IPS DF 6.9 (cell line): ENCODE data around the gene HELZ.
"Not testable (repeated sequence)": the region's sequence is repeated elsewhere in the genome, so short reads cannot be mapped to it uniquely, and the experiment has no call there.

Experiments used
- DNase-seq: peaks from one replicate; pipeline ENCODE4 v3.0.0-alpha.2; 2013; ENCODE audit warnings: low read depth, low spot score
- H3K27ac ChIP-seq: one replicate; pipeline ENCODE4 v1.5.1; 2013; ENCODE audit warnings: low read length, control low read depth
- H3K27me3 ChIP-seq: 2 replicates; pipeline ENCODE4 v1.6.1; 2013; ENCODE audit warnings: mild to moderate bottlenecking, low read length; ENCODE audit not compliant: control insufficient read depth, insufficient read depth
- H3K36me3 ChIP-seq: 2 replicates; pipeline ENCODE4 v1.6.1; 2013; ENCODE audit warnings: low read length; ENCODE audit not compliant: control insufficient read depth, insufficient read depth
- H3K4me1 ChIP-seq: 2 replicates; pipeline ENCODE4 v1.6.1; 2013; ENCODE audit warnings: low read length; ENCODE audit not compliant: control insufficient read depth, insufficient read depth
- H3K4me3 ChIP-seq: 2 replicates; pipeline ENCODE4 v1.5.1; 2013; ENCODE audit warnings: mild to moderate bottlenecking, low read length
- H3K9me3 ChIP-seq: 2 replicates; pipeline ENCODE4 v1.6.1; 2013; ENCODE audit warnings: low read length, inconsistent platforms; ENCODE audit not compliant: control insufficient read depth, insufficient read depth
- WGBS: extraction: QIAGEN DNeasy Blood & Tissue Kit; methylation state at CpG from one replicate; pipeline ENCODE4 v1.1.7; 2013; ENCODE audit warnings: mixed read lengths, missing lambda C conversion rate; ENCODE audit not compliant: insufficient read length, insufficient coverage; 5-methylcytosine and 5-hydroxymethylcytosine counted together

The HELZ gene

GRCh38 chr17:67281053-67281452 lies 36.1 kb upstream of the HELZ start:
- Histone ChIP-seq H3K27me3 (no peaks in the 10 kb centered on the region), H3K36me3 (no peaks in the 10 kb centered on the region), H3K9me3 (no peaks in the 10 kb centered on the region), H3K27ac (no peak overlapping the region), H3K4me1 (peaks cover 2% of the 10 kb centered on the region; the same call in 1 of the 2 replicates), H3K4me3 (no peak overlapping the region)
- no CpG with 5 or more reads among the region's 3 CpGs for WGBS
- DNase-seq: no peak

DNA sequence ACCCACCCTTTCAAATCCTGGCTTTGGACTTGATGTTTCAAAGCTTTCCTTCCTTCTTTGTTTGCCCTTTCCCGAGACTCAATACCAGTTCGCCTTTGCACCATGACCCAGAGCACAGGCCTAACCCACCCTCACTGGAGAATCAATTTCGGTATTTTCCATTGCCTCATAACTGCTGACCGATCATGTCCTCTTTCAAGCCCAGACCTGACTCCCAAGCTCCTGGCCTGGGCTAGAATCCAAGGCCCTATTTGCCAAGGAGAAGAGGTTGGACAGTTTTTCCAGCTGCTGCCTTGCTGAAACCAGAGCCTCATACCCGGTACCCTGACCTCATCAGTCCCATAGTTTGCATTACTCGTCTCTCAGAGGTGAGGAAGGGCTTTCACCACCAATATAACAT lies 35.3 kb upstream of the HELZ start:
- no peak for DNase-seq
- Histone ChIP-seq H3K4me3 (no peak overlapping the region), H3K27ac (no peak overlapping the region), H3K27me3 (no peaks in the 10 kb centered on the region), H3K9me3 (no peaks in the 10 kb centered on the region), H3K36me3 (no peaks in the 10 kb centered on the region), H3K4me1 (peaks cover 2% of the 10 kb centered on the region; the same call in 1 of the 2 replicates)
- no CpG with 5 or more reads among the region's 6 CpGs for WGBS

- no peak overlapping the region for H3K4me3 ChIP-seq
- no peak for DNase-seq
- H3K36me3 ChIP-seq: no peaks in the 10 kb centered on the region
- peaks cover 2% of the 10 kb centered on the region; the same call in 1 of the 2 replicates for H3K4me1 ChIP-seq
- H3K9me3 ChIP-seq: no peaks in the 10 kb centered on the region
- no peak overlapping the region for H3K27ac ChIP-seq
- H3K27me3 ChIP-seq: no peaks in the 10 kb centered on the region
- no CpG with 5 or more reads among the region's 7 CpGs for WGBS
Observed at GRCh38 chr17:67279115-67279514, 34.1 kb upstream of the HELZ start.

DNA sequence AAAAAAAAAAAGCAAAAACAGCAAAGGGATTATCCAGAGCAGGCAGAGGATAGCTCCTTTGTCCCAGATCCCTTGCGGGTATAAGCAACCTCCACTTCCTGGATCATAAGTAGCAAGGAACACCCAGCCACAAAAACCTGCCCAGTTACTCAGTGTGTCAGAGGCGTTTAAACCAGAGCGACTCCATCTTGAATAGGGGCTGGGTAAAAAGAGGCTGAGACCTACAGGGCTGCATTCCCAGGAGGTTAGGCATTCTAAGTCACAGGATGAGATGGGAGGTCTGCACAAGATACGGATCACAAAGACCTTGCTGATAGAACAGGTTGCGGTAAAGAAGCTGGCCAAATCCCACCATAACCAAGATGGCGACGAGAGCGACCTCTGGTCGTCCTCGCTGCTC lies 33.4 kb upstream of the HELZ start:
- Histone ChIP-seq H3K4me3 (no peak overlapping the region), H3K27ac (no peak overlapping the region), H3K9me3 (no peaks in the 10 kb centered on the region), H3K27me3 (no peaks in the 10 kb centered on the region), H3K4me1 (peaks cover 2% of the 10 kb centered on the region; the same call in 1 of the 2 replicates), H3K36me3 (no peaks in the 10 kb centered on the region)
- no peak for DNase-seq
- WGBS: no CpG with 5 or more reads among the region's 10 CpGs

- DNase-seq: no peak
- H3K27ac ChIP-seq: no peak overlapping the region
- WGBS: no CpG with 5 or more reads among the region's 10 CpGs
Observed at GRCh38 chr17:67276075-67276474, 31.1 kb upstream of the HELZ start.

GRCh38 chr17:67274466-67274865 lies 29.5 kb upstream of the HELZ start:
- Histone ChIP-seq H3K27ac (no peak overlapping the region), H3K36me3 (no peaks in the 10 kb centered on the region), H3K4me3 (no peak overlapping the region), H3K4me1 (no peaks in the 10 kb centered on the region), H3K9me3 (no peaks in the 10 kb centered on the region), H3K27me3 (no peaks in the 10 kb centered on the region)
- DNase-seq: no peak
- no CpG with 5 or more reads among the region's 5 CpGs for WGBS

More at GRCh38 chr17:67276075-67276474, 31.1 kb upstream of the HELZ start:
- Histone ChIP-seq H3K9me3 (no peaks in the 10 kb centered on the region), H3K4me1 (peaks cover 2% of the 10 kb centered on the region; the same call in 1 of the 2 replicates), H3K27me3 (no peaks in the 10 kb centered on the region), H3K4me3 (no peak overlapping the region), H3K36me3 (no peaks in the 10 kb centered on the region)

- WGBS: no CpG with 5 or more reads among the region's 2 CpGs
Observed at GRCh38 chr17:67273900-67274299, 28.9 kb upstream of the HELZ start.

DNA sequence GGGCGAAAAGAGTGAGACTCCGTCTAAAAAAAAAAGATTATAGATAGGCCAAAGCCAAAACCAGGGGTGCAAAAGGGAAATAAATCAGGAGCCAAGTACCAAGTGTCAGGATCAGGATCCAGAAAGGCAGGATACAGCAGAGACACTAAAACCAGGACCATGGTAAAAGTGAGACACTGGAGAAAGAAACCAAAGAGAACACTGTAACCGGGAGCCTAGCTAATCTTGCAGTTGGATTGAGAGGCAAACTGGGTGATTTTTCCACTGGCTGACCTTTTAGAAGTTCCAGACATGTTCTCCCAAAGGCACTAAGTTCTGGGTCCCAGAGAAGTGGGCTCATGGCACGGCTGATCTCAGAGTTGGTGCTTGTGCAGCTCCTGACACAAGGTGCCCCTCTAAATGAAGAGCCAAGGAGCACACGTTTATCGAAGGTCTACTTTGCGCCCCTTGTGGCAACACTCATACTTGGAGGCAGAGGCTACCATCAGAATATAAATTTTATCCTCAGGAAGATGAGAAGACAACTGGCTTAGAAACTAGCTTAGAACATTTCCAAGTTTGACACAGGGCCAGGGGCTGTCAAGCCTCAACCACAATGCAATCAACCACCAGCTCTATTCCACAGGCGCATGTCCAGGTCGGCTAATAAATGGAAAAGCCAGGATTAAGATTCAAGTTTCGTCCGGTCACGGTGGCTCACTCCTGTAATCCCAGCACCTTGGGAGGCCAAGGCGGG lies 27.5 kb upstream of the HELZ start:
- no peak overlapping the region for H3K4me3 ChIP-seq
- H3K36me3 ChIP-seq: no peaks in the 10 kb centered on the region
- no CpG with 5 or more reads among the region's 13 CpGs for WGBS
- no peaks in the 10 kb centered on the region for H3K27me3 ChIP-seq
- H3K9me3 ChIP-seq: no peaks in the 10 kb centered on the region
- DNase-seq: no peak
- H3K27ac ChIP-seq: no peak overlapping the region
- no peaks in the 10 kb centered on the region for H3K4me1 ChIP-seq

More at GRCh38 chr17:67273900-67274299, 28.9 kb upstream of the HELZ start:
- no peak for DNase-seq
- Histone ChIP-seq H3K9me3 (no peaks in the 10 kb centered on the region), H3K4me3 (no peak overlapping the region), H3K27me3 (no peaks in the 10 kb centered on the region), H3K27ac (no peak overlapping the region), H3K4me1 (no peaks in the 10 kb centered on the region), H3K36me3 (no peaks in the 10 kb centered on the region)

- not testable (repeated sequence) for H3K4me1 ChIP-seq
- no CpG with 5 or more reads among the region's 2 CpGs for WGBS
Observed at GRCh38 chr17:67271187-67271586, 26.2 kb upstream of the HELZ start.

GRCh38 chr17:67270416-67270815 lies 25.4 kb upstream of the HELZ start:
- Histone ChIP-seq H3K9me3 (no peaks in the 10 kb centered on the region), H3K4me1 (no peaks in the 10 kb centered on the region), H3K4me3 (no peak overlapping the region), H3K27me3 (no peaks in the 10 kb centered on the region), H3K36me3 (no peaks in the 10 kb centered on the region), H3K27ac (no peak overlapping the region)
- WGBS: no CpG with 5 or more reads among the region's 6 CpGs
- no peak for DNase-seq

More at GRCh38 chr17:67271187-67271586, 26.2 kb upstream of the HELZ start:
- H3K27me3 ChIP-seq, H3K9me3 ChIP-seq, H3K4me3 ChIP-seq, DNase-seq, H3K36me3 ChIP-seq, H3K27ac ChIP-seq: not testable (repeated sequence)

DNA sequence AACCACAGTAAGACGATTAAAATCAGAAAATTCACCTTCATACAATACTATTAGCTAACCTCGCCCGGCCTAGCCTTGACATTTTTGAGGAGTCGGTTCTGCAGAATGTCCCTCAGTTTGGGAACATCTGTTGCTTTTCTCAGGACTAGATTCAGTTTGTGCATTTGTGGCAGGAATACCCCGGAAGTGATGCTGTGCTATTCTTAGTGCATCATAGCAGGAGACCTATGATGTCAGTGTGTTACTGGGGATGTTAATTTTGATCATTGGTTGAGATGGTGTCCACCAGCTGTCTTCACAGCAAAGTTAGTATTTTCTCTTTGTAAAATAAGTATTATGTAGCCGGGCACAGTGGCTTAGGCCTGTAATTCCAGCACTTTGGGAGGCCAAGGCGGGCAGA lies 21.5 kb upstream of the HELZ start:
- H3K27me3 ChIP-seq: no peaks in the 10 kb centered on the region
- H3K4me1 ChIP-seq: no peaks in the 10 kb centered on the region
- DNase-seq: no peak
- no peak overlapping the region for H3K4me3 ChIP-seq
- no peaks in the 10 kb centered on the region for H3K36me3 ChIP-seq
- no peaks in the 10 kb centered on the region for H3K9me3 ChIP-seq
- no CpG with 5 or more reads among the region's 7 CpGs for WGBS
- H3K27ac ChIP-seq: no peak overlapping the region
